Astrocyte of the hippocampus (primary cell): ENCODE data around the gene RALGPS1.

Experiments
- DNase-seq: peaks from one replicate; pipeline ENCODE4 v3.0.0; 2011; ENCODE audit warnings: low read depth, low spot score

Gene RALGPS1

GRCh38 chr9:126914458-126915280, at the start of gene RALGPS1:
RALGPS1 (plus strand) TSS chr9:126914782; CDS start chr9:126962290, 47,508 bp downstream.
- DNase-seq: peak; percentile 98

DNA sequence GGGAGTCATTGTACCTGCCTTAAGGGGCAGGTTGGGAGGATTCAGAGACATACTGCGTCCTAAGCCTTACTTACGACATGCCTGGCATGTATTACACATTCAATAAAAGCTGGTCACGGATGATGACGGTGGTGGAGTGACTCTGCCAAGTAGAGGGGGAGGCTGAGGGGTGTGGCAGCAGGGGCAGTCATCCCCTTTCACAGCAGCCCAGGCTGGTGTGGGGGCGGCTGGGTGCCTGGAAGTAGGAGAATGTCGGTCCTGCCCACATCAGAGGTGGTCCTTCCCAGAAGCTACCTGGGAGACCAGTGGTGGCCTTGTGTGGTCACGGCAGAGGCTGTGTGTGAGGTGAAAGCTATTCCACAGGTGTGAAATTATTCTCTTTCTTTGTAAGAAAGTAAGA, 45.2 kb upstream of the RALGPS1 start:
- no peak for DNase-seq

GRCh38 chr9:126872516-126872915, 42.1 kb upstream of the RALGPS1 start:
- no peak for DNase-seq

GRCh38 chr9:126874546-126875314, 39.9 kb upstream of the RALGPS1 start:
- DNase-seq: peak; percentile 46

DNA sequence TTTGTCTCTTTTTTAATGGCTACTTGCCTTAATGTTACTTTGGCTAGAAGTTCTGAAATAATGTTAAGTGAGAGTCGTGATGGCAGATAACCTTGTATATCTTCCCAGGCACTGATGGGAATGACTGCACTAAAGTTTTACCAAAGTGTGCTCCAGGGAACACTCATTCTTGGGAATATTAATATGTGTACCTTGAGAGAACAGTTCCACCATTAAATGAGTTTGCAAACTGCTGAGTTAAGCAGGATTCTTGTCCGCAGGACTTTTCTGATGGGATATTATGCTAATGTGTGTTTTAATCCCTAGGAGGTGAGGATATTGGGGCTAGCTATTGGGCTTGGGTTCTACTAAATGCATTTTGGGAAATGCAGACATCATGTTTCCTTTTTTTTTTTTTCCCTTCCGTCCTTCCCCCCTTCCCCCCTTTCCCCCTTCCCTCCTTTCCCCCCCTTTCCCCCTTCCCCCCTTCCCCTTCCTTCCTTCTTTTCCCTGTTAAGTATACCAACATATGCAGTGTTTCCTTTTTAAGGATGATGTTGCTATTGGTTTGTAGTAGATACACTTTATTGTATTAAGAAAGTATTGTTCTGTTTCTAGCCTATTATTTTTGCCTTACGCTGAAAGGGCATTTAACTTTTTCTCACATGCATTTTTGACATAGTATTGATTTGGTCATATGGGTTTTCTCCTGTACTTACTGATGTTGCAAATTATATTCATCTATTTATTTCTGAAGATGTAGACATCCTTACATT, 38.6 kb upstream of the RALGPS1 start:
- no peak for DNase-seq

DNA sequence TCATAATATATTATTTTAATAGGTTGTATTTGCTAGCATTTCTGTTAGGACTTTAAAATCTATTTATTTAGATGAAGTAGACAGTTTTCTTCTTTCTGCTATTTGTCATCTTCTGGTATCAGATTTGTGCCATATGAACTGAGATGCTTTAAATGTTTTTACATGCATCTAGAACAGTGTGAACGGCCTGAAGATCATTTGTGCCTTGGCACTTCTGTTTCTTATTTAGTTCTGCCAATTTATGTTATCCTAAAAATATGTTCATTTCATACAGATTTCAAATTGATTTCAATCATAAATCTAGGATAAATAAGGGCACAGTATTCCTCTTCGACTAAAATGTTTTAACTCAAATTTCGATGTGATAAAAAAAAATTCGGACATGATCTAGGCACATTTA, 38.1 kb upstream of the RALGPS1 start:
- DNase-seq: no peak

GRCh38 chr9:126877418-126877817, 37.2 kb upstream of the RALGPS1 start:
- no peak for DNase-seq

DNA sequence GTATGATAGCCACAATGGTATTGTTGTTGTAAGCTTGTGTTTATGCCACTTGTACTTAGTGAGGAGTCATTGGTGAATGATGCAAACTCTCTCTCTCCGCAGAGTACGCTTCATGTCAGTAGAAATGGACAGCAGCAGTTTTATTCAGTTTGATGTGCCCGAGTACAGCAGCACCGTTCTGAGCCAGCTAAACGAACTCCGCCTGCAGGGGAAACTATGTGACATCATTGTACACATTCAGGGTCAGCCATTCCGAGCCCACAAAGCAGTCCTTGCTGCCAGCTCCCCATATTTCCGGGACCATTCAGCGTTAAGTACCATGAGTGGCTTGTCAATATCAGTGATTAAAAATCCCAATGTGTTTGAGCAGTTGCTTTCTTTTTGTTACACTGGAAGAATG, 35.3 kb upstream of the RALGPS1 start:
- no peak for DNase-seq

- DNase-seq: no peak
Measured at GRCh38 chr9:126880226-126880946, 34.2 kb upstream of the RALGPS1 start.

DNA sequence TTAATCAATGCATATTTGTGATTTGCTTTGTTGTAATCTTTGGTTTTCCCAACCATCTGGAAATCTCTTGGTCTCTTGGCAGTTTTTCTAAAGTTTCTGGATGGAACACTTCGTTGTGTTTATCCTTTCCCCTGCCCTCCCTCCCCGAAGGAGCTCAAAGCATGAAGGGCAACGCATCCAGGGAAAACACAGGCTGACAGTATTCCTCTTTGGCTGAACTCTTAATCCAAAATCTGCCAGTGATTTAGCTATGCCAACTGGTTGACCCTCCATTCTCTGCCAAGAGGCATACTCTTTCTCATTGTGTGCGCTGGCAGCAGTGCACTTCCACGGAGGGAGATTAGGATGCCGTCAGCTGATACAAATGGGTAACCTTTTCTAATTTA, 33.6 kb upstream of the RALGPS1 start:
- DNase-seq: no peak

DNA sequence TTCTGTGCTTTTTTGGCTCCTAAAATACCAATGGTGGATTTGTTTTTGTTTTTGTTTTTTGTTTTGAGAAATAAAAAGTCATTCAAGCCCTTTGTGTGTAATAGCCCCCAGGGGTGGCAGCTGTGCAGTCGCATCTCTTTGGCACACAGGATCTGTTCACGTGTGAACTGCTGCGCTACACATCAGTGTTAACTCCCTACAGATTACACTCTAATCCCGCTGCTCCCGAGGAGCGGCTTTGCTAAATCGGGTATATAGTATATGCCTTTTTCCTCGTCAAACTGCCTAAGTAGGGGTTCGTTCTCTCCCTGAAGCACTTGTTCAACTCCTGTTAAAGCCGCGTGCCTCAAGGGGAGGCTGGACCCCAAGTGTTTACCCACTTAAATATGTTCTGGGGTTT, 31.8 kb upstream of the RALGPS1 start:
- no peak for DNase-seq

- DNase-seq: peak; percentile 58
Measured at GRCh38 chr9:126883636-126884035, 30.9 kb upstream of the RALGPS1 start.

- DNase-seq: no peak
Measured at GRCh38 chr9:126885131-126885641, 29.4 kb upstream of the RALGPS1 start.

DNA sequence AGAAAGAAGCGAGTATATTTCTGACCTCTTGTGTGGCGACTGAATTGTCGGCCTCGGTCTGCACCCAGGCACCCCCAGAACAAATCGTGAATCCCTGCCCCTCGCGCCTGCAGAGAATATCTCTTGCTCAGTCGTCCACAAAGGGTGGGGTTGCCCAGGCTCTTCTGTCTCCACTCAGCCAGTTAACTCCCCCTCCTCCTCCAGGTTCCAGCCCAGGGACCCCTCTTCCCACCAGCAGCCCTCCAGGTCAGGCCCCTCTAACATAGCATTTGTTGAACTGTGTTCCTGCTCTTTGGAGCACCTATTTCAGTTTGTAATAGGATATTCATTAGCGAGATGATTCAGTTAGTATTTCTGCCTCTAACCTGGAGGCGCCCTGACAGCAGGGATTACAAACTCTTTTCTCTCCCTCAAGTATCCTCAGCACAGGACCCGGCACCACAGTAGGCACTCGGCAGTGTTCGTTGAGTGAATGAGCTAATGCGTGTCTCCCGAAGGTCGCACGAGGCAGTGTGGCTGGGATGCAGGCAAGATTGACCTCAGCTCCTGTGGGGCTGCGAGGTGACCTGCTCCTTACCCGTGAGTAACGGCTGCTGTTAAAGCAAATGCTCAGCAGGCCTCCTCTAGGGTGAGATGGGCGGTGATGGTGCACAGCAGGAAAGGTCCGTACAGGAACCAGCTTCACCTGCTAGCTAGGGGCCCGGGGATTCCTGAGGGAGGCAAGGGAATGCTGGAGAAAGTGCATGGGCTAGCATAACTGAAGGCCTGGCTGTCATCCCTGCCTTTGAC, 28.4 kb upstream of the RALGPS1 start:
- no peak for DNase-seq

GRCh38 chr9:126886897-126887296, 27.7 kb upstream of the RALGPS1 start:
- no peak for DNase-seq

GRCh38 chr9:126891676-126892075, 22.9 kb upstream of the RALGPS1 start:
- DNase-seq: no peak

DNA sequence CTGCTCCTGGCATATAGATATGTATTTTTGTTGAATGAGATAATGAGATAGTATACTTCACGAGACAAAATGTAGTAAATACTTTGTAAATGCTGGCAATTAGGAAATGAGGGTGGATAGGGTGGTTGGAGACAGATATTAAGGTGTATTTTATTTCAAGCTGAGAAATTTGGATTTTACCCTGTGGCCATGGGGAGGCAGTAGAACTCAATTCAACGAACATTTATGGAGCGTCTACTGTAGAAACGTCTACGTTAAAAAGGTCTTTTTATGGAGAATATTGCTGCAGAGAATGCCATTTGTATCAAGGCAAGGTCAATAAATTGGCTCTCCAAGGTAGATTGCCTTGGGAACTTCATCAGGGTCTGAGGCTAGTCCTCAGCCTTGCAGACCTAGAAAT, 21.5 kb upstream of the RALGPS1 start:
- no peak for DNase-seq

DNA sequence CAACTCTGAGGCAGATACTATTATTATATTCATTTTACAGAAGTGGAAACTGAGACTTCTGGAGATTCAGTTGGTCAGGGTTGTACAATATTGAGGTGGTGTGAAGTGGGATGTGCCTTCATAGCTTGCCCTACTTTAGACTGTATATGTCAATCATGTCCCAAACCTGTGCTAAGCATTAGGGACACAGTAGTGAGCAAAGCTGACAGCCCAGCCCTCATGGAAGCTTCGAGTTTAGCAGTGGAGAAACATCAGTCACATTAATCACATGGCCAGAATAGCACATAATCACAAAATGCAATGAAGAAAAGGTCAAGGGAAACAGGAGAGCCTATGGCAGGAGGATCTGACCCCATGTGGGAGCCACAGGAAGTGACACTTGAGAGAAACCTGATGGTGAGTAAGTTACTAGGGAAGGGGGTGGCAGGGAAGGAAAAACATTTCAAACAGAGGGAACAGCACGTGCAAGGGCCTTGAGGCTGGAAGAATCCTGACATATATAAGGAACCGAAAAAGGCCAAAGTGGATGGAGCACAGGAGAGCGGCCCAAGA, 20.5 kb upstream of the RALGPS1 start:
- no peak for DNase-seq

GRCh38 chr9:126902210-126902609, 12.4 kb upstream of the RALGPS1 start:
- no peak for DNase-seq

GRCh38 chr9:126904586-126904985, 10.0 kb upstream of the RALGPS1 start:
- no peak for DNase-seq
